Hematopoietic multipotent progenitor cell treated with erythropoietin and hydrocortisone succinate and interleukin-3 and kit ligand, for 17 days (in vitro differentiated cells): Measurements from ENCODE around the gene ZBTB21.
"Not testable (repeated sequence)": the region's sequence is repeated elsewhere in the genome, so short reads cannot be mapped to it uniquely, and the experiment has no call there.

Source experiments
- DNase-seq: peaks from one replicate; pipeline ENCODE4 v3.0.0-alpha.2; 2015; ENCODE audit warnings: low spot score

Gene ZBTB21

GRCh38 chr21:42019101-42019605 is 9.0 kb upstream of the ZBTB21 start:
- no peak for DNase-seq

- no peak for DNase-seq
These were observed 6.9 kb upstream of the ZBTB21 start for GRCh38 chr21:42017022-42017421.

- DNase-seq = no peak
These were observed 6.3 kb upstream of the ZBTB21 start for GRCh38 chr21:42016364-42016985.

- DNase-seq = no peak
These were observed 3.8 kb upstream of the ZBTB21 start for GRCh38 chr21:42013931-42014330.

GRCh38 chr21:42013376-42013775 is 3.2 kb upstream of the ZBTB21 start:
- DNase-seq = no peak

- DNase-seq = no peak
These were observed 2.7 kb upstream of the ZBTB21 start for GRCh38 chr21:42012763-42013329.

- DNase-seq = no peak
These were observed 2.2 kb upstream of the ZBTB21 start for GRCh38 chr21:42012344-42012743.

GRCh38 chr21:42010507-42011495 is 641 bp upstream of the ZBTB21 start:
- no peak for DNase-seq

- DNase-seq = peak; percentile 39
These were observed 936 bp downstream of the ZBTB21 start for GRCh38 chr21:42009018-42009830.

GRCh38 chr21:42007356-42007940 is 2.7 kb downstream of the ZBTB21 start:
- no peak for DNase-seq

GRCh38 chr21:42006765-42007164 is 3.4 kb downstream of the ZBTB21 start:
- no peak for DNase-seq

- DNase-seq = no peak
These were observed 5.6 kb downstream of the ZBTB21 start for GRCh38 chr21:42004406-42005199.

- DNase-seq = no peak
These were observed 7.1 kb downstream of the ZBTB21 start for GRCh38 chr21:42003051-42003461.

GRCh38 chr21:42002421-42002958 is 7.7 kb downstream of the ZBTB21 start:
- no peak for DNase-seq

GRCh38 chr21:42001781-42002180 is 8.4 kb downstream of the ZBTB21 start:
- no peak for DNase-seq

- no peak for DNase-seq
These were observed 9.3 kb downstream of the ZBTB21 start for GRCh38 chr21:42000908-42001307.

GRCh38 chr21:41997657-41998056 is 12.5 kb downstream of the ZBTB21 start:
- no peak for DNase-seq

GRCh38 chr21:41995577-41995976 is 14.6 kb downstream of the ZBTB21 start:
- DNase-seq = no peak

GRCh38 chr21:41994613-41995012 is 15.5 kb downstream of the ZBTB21 start:
- not testable (repeated sequence) for DNase-seq

- DNase-seq = no peak
These were observed 16.4 kb downstream of the ZBTB21 start for GRCh38 chr21:41993744-41994143.
